GM19468 (cell line): ENCODE data around the gene PPARG.
"Not testable (repeated sequence)": the region's sequence is repeated elsewhere in the genome, so short reads cannot be mapped to it uniquely, and the experiment has no call there.

Experiments used
- ATAC-seq: cut with Tn5 transposase; IDR thresholded peaks from one replicate; pipeline ENCODE4 v1.9.1; 2021; ENCODE audit warnings: mild to moderate bottlenecking, moderate library complexity, moderate number of reproducible peaks; ENCODE audit not compliant: unreplicated experiment; ENCODE audit errors: extremely low read depth

The PPARG gene

GRCh38 chr3:12452361-12453330, 163.8 kb downstream of the PPARG start:
- no peak for ATAC-seq

DNA sequence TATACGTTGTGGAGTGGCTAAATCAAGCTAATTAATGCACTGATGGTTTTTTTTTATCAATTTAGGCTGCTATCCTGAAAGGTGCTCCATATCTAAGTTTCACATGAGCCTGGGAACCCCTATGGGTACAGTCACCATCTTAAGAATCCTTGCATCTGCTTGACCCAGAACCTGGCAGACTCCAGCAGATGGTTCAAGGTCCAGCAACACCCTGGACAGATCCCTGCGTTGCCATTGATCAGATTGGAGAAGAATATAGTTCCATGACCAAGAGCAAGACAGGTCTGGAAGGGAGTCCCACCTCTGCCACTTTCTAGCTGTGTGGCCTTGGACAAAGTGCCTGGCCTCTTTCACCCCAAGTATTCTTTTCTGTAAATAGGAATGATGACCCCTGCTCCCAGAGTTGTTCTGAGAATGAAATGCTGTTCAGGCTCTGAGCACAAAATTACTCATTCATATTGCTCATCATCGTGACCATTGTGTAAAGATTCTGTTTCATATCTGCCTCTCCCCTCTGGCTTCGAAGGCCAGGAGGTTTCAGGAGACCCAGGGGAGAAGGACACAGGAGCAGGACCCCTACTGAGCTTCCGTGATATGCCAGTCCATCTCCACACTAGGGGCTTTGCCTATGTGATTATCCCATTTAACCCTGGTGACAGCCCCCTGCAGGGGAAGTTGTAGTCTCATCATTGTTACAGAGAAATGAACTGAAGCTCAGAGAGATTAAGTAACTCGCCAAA, 165.4 kb downstream of the PPARG start:
- no peak for ATAC-seq

- no peak for ATAC-seq
These were observed 165.9 kb downstream of the PPARG start for GRCh38 chr3:12454816-12455121.

GRCh38 chr3:12455740-12456139, 166.9 kb downstream of the PPARG start:
- ATAC-seq = no peak

DNA sequence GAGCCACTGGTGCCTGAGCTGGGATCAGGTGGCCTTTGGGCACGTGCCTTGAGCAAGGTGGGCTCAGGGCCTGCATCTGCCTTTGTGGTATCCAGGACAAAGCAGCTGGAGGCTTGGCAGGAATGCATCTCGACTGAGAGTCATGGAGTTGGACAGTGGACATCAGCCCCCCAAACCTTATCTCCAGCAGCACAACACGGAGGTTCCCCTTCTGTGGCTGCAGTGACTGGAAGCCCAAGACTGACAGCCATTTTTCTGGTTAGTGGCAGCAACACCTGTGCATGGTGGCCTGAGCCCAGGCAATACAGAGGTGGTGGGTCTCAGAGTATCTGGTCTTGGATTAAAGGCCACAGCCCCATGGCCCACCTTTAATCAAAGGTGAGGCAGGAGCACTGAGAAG, 167.6 kb downstream of the PPARG start:
- no peak for ATAC-seq

- ATAC-seq = not testable (repeated sequence)
These were observed 168.5 kb downstream of the PPARG start for GRCh38 chr3:12457380-12457779.

GRCh38 chr3:12458901-12459300, 170.0 kb downstream of the PPARG start:
- ATAC-seq = no peak

DNA sequence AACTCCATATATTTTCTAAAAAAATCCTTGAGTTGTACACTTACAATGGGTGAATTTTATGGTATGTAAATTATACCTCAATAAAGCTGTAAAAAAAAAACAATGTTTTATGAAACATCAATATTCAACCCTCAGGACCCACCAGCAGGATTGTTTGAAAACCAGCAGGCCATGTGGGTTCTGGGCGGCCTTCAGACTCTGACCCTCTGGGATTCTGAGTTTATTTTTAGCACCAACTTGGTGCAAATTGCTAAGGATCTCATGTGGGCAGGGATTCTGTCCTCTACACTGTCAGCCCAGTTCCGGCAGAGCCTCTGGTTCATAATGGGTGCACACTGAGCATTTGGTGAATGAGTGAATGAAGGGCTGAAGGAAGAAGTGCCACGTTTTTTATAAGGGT, 171.3 kb downstream of the PPARG start:
- ATAC-seq = no peak

DNA sequence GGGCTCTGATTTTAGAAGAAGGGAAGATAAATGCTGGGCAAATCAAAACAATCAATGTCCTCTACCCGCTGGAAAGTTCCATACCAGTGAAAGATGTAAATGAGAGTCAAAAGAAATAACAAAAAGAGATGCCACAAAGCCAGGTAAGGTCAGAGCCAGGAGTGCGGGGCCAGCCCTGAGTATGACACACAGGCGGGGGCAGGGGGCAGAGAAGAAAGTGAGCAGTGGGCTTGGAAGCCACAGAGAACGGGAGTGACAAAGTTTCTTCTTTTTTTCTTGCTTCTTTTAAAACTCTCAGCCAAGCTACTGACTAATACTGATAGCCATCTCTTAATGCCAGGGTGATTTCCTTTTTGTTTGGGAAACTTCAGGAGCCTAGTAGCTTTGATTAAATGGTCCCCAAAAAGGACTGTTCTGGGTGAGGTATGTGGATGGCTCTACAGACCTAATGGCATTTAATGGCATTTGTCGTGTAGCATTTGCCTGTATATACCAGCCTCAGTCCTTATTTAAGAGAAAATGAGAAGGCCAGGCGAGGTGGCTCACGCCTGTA, 172.3 kb downstream of the PPARG start:
- no peak for ATAC-seq

DNA sequence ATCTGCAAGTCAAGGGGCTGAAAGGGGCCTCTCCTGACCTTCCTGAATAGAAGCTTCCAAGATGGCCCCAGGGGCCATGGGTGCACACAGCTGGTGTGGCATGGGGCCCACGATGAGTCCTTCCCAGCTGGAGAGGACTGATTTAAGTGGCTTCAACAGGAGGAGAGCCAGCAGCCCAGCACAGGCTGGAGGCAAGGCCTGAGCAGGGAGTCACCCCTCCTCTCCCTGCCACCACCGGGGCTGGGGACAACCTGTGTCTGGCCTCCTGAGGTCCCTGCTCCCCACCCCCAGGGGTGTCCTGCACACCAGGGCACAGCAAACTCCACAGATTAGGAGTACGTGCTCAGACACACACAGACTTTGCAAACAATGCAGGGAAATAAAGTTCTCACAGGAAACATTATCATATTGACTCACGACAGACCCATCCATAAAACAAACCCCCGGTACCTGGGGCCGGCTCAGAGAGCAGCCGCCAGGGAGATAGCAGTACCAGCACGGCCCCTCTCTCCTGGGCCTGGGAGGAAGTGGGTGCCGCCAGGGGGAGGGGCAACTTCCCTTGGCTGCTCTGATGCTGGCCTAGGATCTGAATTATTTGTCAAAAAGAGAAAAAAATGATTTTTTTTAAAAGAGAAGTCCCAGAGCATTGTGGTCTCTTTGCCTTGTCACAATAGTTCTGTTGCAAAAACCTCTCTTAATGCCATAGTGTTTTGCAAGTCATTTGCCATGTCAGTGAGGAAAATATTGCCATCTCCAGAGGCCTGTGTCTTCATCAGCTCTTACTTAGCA, 173.5 kb downstream of the PPARG start:
- ATAC-seq = no peak

DNA sequence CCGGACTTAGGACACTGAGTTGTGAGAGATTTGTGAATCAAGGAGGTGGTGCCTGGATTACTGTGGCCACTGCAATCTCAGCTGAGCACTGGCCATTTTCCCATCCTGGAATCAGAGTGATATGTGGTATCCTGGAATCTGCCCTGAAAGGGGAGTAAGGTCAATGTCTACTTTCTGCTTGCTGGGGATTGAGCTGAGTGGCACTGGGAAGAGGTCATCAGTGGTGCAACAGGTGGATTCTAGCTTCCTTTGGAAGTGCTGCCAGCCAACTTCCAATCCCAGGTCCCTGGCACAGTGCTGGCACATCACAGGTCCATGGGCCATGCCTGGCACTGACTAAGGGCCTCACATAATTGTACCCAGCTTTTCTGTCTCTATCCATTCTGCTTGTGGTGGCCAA, 174.8 kb downstream of the PPARG start:
- no peak for ATAC-seq

GRCh38 chr3:12464181-12464580, 175.3 kb downstream of the PPARG start:
- ATAC-seq = no peak

- no peak for ATAC-seq
These were observed 176.4 kb downstream of the PPARG start for GRCh38 chr3:12465151-12465835.

DNA sequence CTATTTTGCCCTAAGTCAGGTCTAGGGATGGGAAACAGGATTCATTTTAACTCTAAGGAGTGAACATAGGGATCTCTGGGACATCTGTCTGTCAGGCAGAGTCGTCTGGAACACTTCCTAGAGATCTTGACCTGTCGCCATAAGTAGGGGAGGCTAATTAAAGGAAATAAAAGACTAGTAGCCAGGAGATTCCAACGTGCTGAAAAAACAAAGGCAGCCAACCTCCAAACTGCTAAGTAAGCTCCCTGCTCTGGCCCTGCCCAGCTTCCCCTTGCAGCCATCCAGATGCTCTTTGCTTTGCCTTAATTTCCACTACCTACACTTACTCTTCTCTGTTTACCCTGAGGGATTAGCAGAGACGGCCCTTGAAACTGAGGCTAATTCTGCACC, 177.0 kb downstream of the PPARG start:
- no peak for ATAC-seq

DNA sequence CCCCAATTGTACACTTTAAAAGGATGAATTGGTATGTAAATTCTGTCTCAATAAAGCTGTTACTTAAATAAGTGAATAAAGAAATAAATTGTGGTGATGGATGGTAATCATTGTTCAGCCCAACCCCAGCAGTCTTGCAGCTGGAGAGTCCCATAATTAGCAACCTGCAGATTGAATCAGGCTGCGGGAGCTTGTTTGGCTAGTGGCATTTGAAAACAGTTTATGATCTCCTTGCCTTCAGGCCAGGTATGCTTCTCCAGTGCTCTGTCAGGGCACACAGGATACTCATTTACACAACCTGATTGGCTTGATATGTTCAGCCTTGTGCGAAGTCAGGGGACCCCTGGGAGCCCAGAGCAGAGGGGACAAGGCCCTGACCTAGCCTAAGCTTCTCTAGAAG, 178.9 kb downstream of the PPARG start:
- ATAC-seq = no peak

DNA sequence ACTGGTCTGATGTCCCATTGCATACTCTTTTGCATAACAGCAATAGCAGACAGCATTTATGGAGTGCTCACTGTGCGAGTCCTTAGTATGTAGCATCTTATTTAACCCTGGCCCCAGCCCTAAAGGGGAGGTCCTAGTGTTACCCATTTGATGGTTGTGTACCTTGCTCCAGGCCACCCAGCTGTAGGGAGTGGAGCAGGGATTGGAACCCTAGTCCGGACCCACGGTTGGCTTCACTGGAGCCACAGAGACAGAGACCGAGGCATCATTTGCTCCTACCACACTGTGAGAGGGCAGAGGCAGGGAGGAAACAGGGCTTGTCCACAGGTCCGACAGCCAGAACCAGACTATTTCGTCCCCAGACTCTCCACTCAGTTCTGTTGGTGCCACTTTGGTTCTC, 179.4 kb downstream of the PPARG start:
- no peak for ATAC-seq

DNA sequence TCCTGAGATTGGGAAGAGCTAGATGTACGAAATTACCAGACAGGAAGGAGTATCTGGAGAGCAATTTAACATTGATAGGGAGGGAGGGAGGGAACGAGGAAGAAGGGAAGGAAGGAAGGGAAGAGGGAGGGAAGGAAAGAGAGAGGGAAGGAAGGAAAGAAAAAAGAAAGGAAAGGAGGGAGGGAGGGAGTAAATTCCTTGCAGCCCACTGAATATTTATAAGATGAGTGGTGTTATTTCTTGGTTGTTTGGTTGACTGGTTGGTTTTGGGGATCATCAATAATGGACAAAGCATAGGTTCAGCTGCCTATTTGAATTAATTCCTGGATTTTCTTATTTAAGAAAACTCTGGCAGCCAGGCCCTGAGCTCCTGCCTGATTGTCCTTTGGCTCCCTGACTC, 179.9 kb downstream of the PPARG start:
- ATAC-seq = no peak

DNA sequence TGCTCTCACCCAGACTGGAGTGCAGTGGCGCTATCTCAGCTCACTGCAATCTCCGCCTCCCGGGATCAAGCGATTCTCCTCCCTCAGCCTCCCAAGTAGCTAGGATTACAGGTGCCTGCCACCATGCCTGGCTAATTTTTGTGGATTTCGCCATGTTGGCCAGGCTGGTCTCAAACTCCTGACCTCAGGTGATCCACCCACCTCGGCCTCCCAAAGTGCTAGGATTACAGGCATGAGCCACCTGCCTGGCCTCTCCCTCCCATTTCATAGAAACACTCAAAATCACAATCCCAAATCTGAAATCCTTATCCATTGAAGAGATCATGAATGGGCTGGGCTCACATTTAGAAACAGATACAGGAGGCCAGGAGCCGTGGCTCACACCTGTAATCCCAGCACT, 180.4 kb downstream of the PPARG start:
- ATAC-seq = not testable (repeated sequence)

DNA sequence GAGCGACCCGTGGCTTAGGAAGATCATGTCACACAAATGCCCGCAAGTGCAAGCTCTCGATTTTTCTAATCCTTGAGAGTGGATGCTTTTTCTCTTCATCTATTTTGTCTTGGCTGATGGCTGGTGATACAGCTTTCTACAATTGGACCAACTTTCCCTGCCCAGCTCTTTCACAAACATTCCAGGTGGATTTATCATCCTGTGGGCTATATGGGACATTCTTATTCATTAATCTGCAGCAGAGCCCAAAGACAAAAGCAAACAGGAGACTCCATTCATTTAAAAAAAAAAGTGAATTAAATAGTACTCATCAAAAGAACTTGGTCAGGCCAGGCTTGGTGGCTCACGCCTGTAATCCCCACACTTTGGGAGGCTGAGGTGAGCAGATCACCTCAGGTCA, 181.2 kb downstream of the PPARG start:
- ATAC-seq = no peak

DNA sequence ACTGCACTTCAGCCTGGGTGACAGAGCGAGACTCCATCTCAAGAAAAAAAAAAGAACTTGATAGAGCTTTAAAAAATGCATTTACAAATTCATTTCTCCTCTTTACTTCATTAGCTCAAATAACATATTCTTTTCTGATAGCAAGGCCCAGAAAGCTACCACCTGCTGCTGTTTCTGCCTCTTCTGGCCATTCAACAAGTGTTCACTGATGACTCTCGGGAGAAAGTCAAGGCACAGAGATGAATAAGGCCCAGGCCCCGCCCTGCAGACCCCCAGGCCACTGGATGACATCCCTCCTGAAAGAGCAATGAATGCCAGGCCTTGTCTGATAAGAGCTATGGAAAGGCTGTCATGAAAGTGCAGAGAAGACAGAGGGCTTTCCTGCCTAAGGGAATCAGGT, 181.8 kb downstream of the PPARG start:
- no peak for ATAC-seq
